HG02870 (cell line): ENCODE data around the gene MYO10.
A peak's percentile ranks its signal among the peaks of the same experiment; 100 is the strongest.
"Not testable (repeated sequence)": the region's sequence is repeated elsewhere in the genome, so short reads cannot be mapped to it uniquely, and the experiment has no call there.

Experiments used
- ATAC-seq: cut with Tn5 transposase; IDR thresholded peaks from one replicate; pipeline ENCODE4 v1.9.1; 2021; ENCODE audit warnings: mild to moderate bottlenecking, moderate library complexity; ENCODE audit not compliant: unreplicated experiment

The MYO10 gene

DNA sequence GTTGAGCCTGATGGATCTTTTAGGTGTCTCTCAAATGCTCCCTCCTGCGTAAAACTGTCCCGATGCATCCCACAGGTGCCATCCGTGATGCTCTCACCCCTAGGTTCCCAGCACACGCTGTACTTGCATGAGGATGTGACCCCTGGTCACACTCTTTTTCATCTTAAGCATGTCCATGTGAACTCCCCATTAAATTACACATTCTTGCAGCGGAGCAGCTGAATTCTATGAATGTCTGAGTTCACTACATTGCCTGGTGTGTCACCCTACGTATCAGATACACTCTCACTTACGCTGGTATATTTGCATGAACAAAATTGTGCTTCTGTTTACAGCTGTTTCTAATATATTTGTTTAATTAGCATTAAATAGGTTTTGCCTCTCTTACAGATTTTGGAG lies 214.0 kb downstream of the MYO10 start:
- ATAC-seq, result no peak

DNA sequence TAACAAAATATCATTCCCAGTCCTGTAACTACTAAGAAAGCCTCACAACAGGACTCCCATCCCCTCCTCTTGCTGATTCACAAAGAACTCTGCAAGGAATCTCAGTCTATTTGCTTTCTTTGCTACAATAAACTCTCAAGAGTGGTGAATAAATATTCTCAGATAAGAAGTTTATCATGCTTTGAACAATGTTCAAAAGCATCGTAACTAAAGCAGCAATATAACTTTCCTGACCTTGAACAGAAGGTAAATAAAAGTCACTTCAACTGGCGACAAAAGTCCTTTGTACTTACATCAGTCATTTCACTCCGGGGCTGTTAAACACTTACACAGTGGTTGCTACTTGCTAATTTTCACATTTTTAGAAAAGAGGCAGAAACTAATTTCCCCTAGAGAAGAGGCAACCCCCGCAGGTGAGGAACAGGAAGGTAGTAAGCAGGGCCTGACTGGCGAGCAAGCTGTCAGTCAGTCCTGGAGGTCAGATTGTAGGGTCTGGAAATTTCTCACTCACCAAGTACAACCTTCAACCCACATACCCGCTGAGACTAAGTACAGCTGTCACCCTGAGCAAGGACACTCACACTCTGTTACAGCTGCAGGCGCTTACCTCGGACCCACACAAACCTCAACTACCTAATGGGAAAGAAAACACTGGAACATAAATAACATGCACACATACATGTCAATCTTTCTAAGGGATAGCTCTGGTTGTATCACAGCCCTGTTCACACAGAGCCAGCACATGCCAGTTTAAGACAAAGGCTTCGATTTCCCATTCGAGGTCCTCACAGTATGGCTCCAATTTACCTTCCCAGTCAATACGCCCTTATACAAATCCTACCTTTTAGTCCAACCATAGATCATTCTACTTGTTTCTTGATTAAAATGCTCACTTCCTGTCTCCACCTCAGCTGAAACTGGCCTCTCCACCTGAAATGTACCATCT lies 214.7 kb downstream of the MYO10 start:
- ATAC-seq, result no peak

DNA sequence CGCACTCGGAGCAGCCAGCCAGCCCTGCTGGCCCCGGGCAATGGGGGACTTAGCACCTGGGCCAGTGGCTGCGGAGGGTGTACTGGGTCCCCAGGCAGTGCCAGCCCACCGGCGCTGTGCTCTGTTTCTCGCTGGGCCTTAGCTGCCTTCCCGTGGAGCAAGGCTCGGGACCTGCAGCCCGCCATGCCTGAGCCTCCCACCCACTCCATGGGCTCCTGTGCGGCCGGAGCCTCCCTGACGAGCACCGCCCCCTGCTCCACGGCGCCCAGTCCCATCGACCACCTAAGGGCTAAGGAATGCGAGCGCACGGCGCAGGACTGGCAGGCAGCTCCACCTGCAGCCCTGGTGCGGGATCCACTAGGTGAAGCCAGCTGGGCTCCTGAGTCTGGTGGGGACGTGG lies 218.1 kb downstream of the MYO10 start:
- not testable (repeated sequence) for ATAC-seq

DNA sequence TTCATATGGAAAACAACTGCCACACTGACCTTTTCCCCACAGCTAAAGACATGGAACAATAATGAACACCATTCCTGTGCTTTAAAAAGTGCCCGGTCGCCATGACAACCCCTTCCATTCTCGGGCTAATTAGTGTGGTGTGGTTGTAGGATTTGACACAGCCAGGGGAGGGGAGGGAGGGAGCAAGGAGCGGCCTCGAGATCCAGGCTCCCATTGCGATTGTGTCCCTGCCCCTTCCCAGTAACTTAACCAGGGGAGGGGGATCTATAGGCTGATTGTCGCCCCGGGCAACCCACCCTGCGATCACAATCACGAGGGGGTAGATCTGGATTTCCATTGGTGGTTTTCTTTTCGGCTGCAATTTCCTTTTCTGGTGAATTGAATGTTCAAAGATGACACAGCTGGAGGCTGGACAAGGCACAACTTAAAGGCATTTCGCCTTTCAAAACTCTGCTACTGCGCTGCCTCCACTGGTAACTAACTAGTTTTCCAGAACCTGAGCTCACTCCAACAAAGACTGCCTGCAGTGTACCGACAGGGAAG lies 222.6 kb downstream of the MYO10 start:
- no peak for ATAC-seq

DNA sequence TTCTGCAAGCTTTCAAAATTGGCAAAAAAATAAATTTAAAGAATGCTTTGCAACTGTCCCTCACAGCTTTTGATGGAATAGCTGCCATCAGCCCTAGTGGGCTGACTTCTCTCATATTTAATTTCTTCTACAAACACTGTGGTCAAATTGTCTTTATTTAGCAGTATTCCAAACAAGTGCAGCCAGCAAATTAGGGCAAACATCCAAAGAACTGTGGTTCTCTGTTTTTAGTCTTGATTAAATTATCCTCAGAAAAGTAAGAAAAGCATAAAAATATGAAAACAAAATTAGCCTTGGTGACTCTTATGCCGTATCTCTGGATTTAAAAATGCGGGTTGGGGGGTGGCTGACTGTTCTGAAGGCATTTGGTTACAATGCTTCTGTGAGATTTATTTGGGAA lies 223.5 kb downstream of the MYO10 start:
- ATAC-seq, result no peak

DNA sequence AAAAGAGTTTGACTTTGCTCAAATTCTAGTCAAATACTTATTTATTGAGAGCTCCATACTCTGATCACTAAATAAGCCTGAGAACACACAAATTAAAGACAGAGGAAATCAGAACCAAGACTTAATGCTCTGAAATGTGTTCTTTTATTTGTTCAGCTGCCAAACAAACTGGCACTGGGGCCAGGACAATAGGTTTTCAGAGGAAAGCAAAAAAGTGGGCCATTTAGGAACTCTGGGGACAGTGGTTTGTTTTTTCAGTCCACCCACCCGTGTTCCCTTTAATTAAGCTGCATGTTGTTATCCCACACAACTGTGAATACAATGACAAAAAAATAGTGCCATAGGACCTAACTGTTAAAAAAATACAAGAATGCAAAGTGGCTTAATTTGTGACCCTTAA lies 223.9 kb downstream of the MYO10 start:
- ATAC-seq, result no peak

DNA sequence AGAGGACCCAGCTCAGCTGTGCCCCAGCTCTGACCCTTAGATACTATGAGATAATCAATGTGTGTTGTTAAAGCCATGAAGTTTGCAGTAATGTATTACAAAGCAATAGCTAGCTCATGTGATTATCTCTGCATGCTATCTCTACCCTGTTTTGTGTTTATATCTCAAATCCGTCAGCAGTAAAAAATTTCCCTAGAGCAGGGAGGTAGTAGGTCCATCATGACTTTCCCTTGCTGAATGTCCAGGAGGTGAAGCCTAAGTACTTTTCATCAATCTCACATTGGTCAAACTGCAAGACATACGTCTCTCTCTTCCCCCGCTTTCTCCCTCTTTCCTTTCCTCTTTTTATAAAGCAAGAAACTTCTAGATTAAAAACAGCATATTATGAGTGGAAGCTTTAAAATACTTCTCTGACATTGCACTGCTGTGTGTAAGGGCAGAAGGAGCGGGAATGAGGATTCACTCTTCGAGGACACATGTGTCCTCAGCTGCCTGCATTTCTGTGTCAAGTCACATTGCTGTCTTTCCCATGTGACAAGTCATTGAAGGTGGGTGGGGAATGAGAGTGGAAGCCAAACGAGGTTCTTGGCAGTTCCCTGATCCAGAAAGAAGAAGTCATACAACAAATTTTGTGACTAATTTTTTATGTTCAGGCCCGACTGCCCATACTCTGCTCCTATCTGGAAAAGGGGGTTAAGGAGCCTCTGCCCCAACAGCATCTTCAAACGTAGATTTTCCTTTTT lies 226.2 kb downstream of the MYO10 start:
- ATAC-seq, result no peak

DNA sequence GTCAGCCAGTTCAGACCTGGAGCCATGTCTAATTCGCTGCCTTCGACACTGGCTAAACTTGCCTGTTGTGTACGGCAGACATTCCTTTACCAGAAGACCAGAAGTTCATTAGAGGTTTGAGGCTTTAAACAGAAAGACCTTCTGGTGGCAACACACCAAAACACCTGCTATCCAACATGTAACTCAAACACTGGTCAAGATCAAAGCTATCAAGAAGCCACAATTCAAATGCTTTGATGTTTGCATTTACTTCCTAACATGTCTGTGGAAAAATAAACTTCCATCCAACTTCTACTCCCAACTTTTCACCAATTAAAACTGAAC lies 228.3 kb downstream of the MYO10 start:
- ATAC-seq, result no peak

DNA sequence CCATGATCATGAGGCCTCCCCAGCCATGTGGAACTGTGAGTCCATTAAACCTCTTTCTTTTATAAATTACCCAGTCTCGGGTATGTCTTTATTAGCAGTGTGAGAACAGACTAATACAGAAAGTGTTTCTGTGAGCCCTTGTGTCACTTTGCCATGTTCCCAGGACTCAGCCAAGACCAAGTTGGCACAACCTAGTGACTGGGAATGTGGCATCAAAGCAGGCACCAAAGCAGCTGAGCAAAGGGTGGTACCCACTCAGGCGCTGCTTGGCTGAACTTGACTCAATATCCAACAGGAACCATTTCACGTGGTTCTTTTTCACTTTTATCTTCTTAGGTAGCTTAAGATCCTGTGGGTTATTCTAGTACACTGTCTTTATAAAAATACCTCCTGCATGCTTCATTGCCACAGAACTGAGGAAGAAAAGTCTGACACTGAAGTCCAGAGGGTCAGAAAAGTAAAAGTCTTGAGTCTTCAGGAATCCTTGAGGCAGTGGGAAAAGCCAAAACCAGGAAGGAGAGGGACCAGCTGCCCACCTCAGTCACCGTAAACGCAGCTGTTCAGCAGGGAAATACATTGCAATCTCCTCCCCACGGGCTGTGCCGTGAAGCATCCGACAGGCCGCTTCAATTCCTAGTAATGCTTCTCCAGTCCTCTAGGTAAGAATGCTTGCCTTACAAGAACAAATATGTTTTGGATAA lies 228.8 kb downstream of the MYO10 start:
- no peak for ATAC-seq

DNA sequence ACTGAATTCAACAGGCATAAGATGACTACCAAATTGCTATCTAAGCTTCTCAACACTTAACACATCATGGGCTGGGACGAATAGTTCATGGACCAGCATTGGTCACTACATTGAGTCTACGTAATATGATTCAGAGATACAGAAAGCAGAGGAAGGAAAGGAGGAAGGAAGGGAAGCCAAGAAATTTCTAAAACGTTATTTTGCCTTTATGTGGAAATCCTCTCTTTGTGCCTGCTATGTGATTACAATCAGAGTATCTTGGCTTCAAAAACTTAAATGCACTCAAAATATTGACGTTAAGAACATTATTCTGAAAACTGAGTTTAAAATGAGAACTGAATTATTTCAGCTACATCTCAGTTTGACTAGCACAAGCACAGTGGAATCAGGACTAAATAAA lies 231.1 kb downstream of the MYO10 start:
- no peak for ATAC-seq

DNA sequence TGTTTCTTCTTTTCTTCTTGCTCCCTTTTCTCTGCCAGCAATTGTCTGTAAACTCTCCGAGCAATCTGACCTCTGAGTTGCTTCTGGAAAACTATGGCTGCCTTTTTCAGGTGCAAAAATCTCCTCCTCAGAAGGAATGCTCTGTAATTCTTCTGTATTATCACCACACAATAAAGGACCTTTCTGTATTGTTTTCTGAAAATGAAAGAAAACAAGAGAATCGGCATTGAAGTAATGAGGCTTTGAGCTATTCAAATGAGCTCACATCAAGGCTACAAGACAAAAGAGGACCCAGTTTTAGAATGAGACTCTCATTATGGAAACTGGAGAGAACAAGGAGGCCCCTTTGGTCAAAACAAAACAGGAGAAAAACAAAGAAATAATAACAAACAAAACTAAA lies 233.1 kb downstream of the MYO10 start:
- ATAC-seq, result no peak

DNA sequence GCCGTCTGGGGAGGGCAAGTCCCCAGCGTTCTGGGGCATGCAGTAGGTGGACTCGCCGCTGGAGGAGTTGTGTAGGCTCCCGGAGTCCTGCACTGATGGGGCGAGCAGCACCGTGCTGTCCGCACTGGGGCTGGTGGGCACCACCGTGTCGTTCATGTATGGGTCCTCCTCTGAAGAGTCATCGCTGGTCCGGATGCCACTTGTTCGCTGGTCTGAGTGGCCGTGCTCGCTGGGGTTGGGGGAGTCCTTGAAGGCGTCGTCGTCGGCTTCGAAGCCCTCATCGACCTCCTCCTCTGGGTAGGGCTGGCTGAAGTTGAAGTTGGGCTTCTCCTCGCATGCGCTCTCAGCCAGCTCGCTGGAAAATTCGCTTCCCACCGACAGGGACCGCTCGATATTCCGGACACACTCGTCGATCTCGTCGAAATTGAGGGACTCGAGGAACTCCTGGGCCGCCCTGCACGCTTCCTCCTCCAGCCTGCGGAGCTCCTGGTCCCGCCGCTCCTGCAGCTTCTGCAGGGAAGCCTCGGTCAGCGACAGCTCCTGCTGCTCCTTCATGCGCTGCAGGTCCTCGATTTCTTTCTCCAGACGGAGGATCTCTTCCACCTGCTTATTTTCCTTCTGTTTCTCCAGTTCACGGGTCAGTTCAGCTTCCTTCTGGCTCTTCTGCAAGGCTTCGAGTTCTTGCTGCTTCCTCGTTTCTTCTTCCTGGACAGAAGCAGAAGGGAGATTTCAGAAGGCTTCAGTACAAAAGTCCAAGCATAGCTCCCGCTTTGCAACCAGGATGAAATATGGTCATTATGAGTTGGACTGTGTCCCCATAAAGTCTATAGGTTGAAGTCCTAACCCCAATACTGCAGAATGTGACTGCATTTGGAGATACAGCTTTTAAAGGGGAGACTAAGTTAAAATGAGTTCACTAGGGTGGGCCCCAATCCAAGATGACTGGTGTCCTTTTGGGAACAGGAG lies 234.7 kb downstream of the MYO10 start:
- no peak for ATAC-seq

DNA sequence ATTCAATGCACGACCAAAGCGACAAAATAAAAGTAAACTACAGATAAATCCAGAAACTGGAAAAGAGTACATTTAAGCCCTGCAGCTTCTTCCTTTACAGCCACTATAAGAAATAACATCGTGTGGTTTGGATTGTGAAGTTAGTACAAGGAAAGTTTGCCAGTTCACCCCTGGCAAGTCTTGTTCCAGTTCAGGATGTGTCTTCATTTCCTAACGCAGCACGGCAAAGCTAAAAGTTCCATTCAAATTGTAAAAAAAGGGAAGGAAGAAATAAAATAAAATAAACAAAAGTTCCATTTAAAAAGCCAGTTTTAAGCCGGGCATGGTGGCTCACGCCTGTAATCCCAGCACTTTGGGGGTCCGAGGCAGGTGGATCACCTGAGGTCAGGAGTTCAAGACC lies 236.0 kb downstream of the MYO10 start:
- ATAC-seq, result no peak

DNA sequence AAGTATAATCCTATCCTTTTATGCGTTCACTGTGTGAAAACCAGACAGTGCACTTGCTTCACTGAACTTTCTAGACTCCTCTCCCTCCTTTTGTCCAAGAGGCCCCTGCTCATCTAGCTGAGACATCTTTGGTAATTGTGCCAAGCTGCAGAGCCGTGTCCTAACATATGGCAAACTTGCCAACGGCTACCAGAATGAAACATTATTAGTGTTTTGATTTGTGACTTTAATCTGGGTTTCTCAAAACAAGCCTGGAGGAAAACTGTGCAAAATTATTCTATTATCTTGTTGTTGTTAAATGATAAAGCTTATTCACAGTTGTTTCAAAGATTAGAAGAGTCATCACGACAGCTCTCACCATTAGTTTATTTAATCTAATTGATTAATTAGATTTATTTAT lies 240.3 kb downstream of the MYO10 start:
- ATAC-seq, result no peak

DNA sequence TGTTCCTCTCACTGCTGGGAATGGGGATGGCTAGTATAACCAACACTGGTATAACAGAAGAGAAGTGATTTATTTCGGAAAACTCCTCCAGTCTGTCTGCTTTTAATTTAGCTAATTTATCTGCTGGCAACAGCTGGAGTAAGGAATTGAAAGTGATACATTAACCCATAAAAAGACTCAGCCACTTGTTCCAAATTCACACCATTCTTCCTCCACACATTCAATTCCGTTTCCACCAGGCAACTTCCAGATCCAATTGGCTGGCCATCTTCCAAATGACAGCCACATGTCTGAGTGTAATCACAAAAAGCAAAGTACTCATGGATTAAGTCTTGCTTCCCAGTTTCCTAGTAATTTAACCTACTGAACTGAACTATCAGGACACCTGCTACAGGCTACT lies 242.2 kb downstream of the MYO10 start:
- no peak for ATAC-seq

DNA sequence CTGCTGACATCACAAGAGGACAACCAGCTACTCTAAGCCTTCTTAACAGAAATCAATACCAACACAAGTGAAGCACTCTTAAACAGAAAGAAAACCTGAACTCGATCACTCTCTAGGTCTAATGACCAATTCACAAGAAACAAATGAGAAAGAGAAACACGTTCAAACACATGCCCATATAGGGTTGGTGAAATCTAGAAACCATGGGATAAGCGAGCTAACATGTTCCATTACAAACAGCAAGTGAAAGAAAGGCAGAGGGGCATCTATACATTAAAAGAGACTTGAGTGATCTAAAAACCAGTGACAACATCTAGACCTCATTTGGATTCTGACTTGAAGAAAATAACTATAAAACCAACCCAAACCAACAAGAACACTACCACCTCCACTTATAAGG lies 244.4 kb downstream of the MYO10 start:
- ATAC-seq, result no peak

DNA sequence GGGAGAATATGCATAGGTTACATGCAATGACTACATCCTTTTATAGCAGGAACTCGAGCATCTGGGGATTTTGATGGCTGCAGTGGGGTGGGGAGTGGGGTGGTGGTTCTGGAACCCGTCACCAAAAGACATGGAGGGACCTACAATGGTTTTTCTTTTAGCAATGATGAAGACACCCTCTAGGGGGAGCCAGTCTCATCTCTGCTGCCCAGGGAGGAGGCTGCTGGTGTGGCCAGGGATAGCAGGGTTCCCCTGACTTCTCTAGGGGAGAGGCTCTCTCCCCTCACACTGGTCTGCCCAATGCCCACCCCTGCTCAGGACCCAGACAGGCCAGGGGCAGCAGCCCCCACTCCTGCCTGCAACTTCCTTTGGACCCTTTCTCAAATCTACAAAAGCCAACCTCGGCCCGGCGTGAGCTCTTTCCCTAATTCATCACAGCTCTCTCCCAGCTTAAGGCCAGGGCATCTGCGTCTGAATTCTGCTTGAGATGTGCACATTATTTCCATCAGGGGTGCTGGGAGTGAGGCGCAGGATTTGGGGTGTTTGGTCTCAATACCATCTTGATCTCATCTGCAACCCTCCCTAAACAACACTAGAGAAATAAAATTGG lies 245.7 kb downstream of the MYO10 start:
- peak; percentile 93 for ATAC-seq

DNA sequence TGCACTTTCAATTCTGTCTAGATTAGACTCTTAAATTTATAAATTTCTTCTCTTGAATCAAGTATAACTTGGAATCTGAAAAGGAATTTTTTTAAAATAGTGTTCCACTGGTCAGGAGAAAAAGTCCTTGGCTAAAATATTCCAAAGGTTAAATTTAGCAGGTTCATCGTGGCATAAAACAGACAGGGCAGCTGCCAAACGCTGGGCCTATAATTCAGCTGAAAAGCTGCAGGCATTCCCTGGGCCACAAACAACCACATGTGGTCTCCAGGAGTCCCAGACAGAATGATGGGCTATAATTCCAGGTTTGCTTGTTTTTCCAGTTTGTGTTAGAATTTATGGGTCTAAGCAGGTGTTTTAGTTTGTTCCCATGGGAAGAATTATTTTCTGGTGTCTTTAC lies 248.2 kb downstream of the MYO10 start:
- ATAC-seq, result no peak

DNA sequence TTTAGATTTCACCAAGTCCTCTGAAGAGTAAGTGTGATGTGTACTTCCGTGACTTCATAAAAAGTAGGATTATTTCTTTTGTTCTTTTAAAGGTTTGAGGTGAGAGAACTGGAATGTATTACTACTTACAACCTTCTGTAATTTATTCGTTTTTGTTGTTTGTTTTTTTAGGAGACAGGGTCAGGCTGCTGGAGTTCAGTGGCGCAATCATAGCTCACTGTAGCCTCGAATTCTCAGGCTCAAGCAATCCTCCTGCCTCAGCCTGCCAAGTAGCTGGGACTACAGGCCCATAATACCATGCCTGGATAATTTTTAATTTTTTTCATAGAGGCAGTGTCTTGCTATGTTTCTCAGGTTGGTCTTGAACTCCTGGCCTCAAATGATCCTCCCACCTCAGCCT lies 251.0 kb downstream of the MYO10 start:
- no peak for ATAC-seq

DNA sequence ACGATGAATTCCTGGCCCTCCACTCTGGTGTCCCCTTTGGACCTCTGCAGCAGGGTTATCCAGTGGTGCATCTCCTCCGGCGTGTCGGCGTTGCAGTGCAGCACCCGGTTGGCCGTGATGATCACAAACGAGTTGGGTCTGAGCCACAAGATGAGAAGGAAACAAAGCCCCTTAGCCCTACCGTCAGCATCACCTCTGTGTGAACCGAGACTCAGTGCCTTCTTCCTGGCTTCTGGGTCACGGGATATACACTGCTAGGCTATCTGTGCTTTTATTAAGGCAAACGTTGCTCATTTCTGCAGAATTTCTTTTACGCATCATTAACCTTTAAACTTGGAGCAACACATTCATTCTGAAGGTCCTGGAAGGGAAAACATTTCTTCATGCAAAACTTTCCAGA lies 254.2 kb downstream of the MYO10 start:
- ATAC-seq, result no peak
